Heart right ventricle (tissue), 16 donors: Measurements from ENCODE around the gene MEPE. TPM values are rescaled to one million over a fixed set of nuclear protein-coding genes. Genes with fewer than 3 reads are reported as not detected.

Experiments used
- ATAC-seq, 8 donors: fragments of 200-7000 bp; cut with Tn5 transposase; one replicate each; pipeline ENCODE4 v1.9.1; 2020; ENCODE audit warnings: mild to moderate bottlenecking in 8 of 8, moderate library complexity in 8 of 8, moderate number of reproducible peaks in 1 of 8
- DNase-seq, 2 donors: peaks; one replicate each; pipeline ENCODE4 v3.0.0-alpha.2; 2020
- H3K27ac ChIP-seq, 10 donors: fragments of 200-600 bp; sonication (generic) in 2 of 10; one replicate each; pipeline versions ENCODE4 v1.5.0 to v1.8.0; 2020 to 2022; ENCODE audit warnings: mild to moderate bottlenecking in 3 of 10
- H3K27me3 ChIP-seq, 7 donors: fragments of 200-600 bp; one replicate each; pipeline ENCODE4 v1.8.0; 2021 to 2022; ENCODE audit warnings: mild to moderate bottlenecking in 2 of 7
- H3K36me3 ChIP-seq, 9 donors: fragments of 200-600 bp; sonication (generic) in 1 of 9; one replicate each; pipeline versions ENCODE4 v1.5.0 to v1.8.0; 2020 to 2022; ENCODE audit warnings: mild to moderate bottlenecking in 2 of 9
- H3K4me1 ChIP-seq, 9 donors: fragments of 200-600 bp; sonication (generic) in 1 of 9; one replicate each; pipeline versions ENCODE4 v1.5.0 to v1.8.0; 2020 to 2022; ENCODE audit warnings: mild to moderate bottlenecking in 4 of 9
- H3K4me3 ChIP-seq, 10 donors: fragments of 200-600 bp; sonication (generic) in 2 of 10; one replicate each; pipeline versions ENCODE4 v1.5.0 to v1.8.0; 2020 to 2022; ENCODE audit warnings: mild to moderate bottlenecking in 7 of 10, moderate library complexity in 2 of 10
- H3K9me3 ChIP-seq, 11 donors: fragments of 200-600 bp in 10 of 11; sonication (generic) in 2 of 11; one replicate each; pipeline versions ENCODE4 v1.5.0 to v1.8.0; 2013 to 2022; ENCODE audit warnings: mild to moderate bottlenecking in 2 of 11, control low read depth in 1 of 11, moderate library complexity in 1 of 11
- CTCF ChIP-seq, 9 donors: fragments of 200-600 bp; sonication (generic) in 2 of 9; IDR thresholded peaks; one replicate each; pipeline versions ENCODE4 v1.5.0 to v1.8.0; 2021 to 2022; ENCODE audit warnings: antibody characterized with exemption in 9 of 9, mild to moderate bottlenecking in 5 of 9, moderate library complexity in 1 of 9
- WGBS, 2 donors: extraction: QIAGEN DNeasy Blood & Tissue Kit; methylation state at CpG; one replicate each; pipeline ENCODE4 v1.1.7; 2013; ENCODE audit warnings: inconsistent platforms in 1 of 2; 5-methylcytosine and 5-hydroxymethylcytosine counted together
- intact Hi-C, 10 donors: fragments of 100-400 bp; cut with DNase I; formaldehyde crosslinking; loops; one replicate each; pipeline versions ENCODE4 v1.11.1 to v1.14.2; 2022
- polyA plus RNA-seq, 2 donors: library from polyadenylated mRNA; stranded (reverse); fragments of 200-250 nt; gene quantifications; one replicate each; pipeline ENCODE4 v1.2.3, GENCODE V29; 2013
- total RNA-seq, 10 donors: library from RNA; stranded (reverse); fragmentation: NEBNext Ultra II Directional in 3 of 10; extraction: Animal tissue kit (Norgen Biotek cat#: 25700) in 3 of 10; gene quantifications; one replicate each; pipeline versions ENCODE4 v1.2.1 to v1.2.4, GENCODE V29; 2021 to 2023
- donor health status: Arrhythmogenic right ventricular cardiomyopathy.
- donor health status: ischemic (EF 13 %, LVEDD 7.1; RV severe dilation, severe dysfunction).
- donor health status: healthy with polysubstance abuse.
- donor health status: DM: no; HTN: yes; CAD: no.
- donor health status: DM: no; HTN: no; CAD: no.
- donor health status: ischemic (EF 25% LVEDD 6.9; RV normal size, moderate dysfunction).
- donor health status: ischemic (EF 25% LVEDD 5.7; RV mildly dilated, moderate dysfunction).
- donor health status: healthy.
- donor health status: DM: yes; HTN: yes; CAD: no.
- donor health status: Ischemic cardiomyopathy.
- donor health status: ischemic (EF 35%, LVEDD 5.7; RV mildly dilated, moderate dysfunction).
- donor health status: nonischemic (EF 11% LVEDD 7.7; RV severe dilation, severe dysfunction).
- donor health status: DM: yes; HTN: yes; CAD: no.
- donor health status: PGD.
- donor health status: ischemic (EF 29% LVEDD 5.4; RV normal size, mild dysfunction).
- donor health status: nonischemic (EF 23%, LVEDD 6.1; RV moderate dilation, normal function).

The MEPE gene
- total and polyA plus RNA-seq, 12 donors: not detected

- Histone ChIP-seq H3K9me3 (peaks cover 0 to 3% (median 0%) of the 10 kb centered on the region in 11 donors), H3K4me1 (peaks cover 0 to 3% (median 0%) of the 10 kb centered on the region in 9 donors), H3K27ac (no peak overlapping the region), H3K36me3 (no peaks in the 10 kb centered on the region), H3K27me3 (no peaks in the 10 kb centered on the region), H3K4me3 (no peak overlapping the region)
- WGBS, 2 donors: 72 to 79% methylated on average over 2 of the region's 2 CpGs
- no peak for TF ChIP-seq CTCF (IDR thresholded peaks at IDR 0.05)
- no peak for ATAC-seq
- DNase-seq: no peak
- intact Hi-C loops: no loop called here
These were observed 26.8 kb upstream of the MEPE start for GRCh38 chr4:87805971-87806370.

- Histone ChIP-seq H3K27ac (no peak overlapping the region), H3K4me3 (no peak overlapping the region), H3K9me3 (peaks cover 0 to 3% (median 0%) of the 10 kb centered on the region in 11 donors), H3K36me3 (no peaks in the 10 kb centered on the region), H3K27me3 (no peaks in the 10 kb centered on the region), H3K4me1 (peaks cover 0 to 3% (median 0%) of the 10 kb centered on the region in 9 donors)
- TF ChIP-seq CTCF (IDR thresholded peaks at IDR 0.05): no peak
- DNase-seq (no peak), ATAC-seq (no peak)
- intact Hi-C loops: no loop called here
- 93 to 95% methylated on average over 3 of the region's 3 CpGs for WGBS, 2 donors
These were observed 26.2 kb upstream of the MEPE start for GRCh38 chr4:87806520-87806919.

- Histone ChIP-seq H3K9me3 (peaks cover 0 to 3% (median 0%) of the 10 kb centered on the region in 11 donors), H3K27me3 (no peaks in the 10 kb centered on the region), H3K4me1 (peaks cover 0 to 3% (median 0%) of the 10 kb centered on the region in 9 donors), H3K36me3 (no peaks in the 10 kb centered on the region), H3K4me3 (no peak overlapping the region), H3K27ac (no peak overlapping the region)
- DNase-seq: no peak
- peak in 1 of 8 donors; percentile 58 for ATAC-seq
- WGBS, 2 donors: 73 to 78% methylated on average over 3 of the region's 3 CpGs
- TF ChIP-seq CTCF (IDR thresholded peaks at IDR 0.05): no peak
- intact Hi-C loops: no loop called here
These were observed 25.4 kb upstream of the MEPE start for GRCh38 chr4:87807402-87807801.

- TF ChIP-seq CTCF (IDR thresholded peaks at IDR 0.05): no peak
- intact Hi-C loops: no loop called here
- no peak for ATAC-seq
These were observed 20.8 kb upstream of the MEPE start for GRCh38 chr4:87811977-87812376.

More at GRCh38 chr4:87811977-87812376, 20.8 kb upstream of the MEPE start:
- no peak overlapping the region for H3K27ac ChIP-seq
- no peak for DNase-seq
- H3K4me3 ChIP-seq: no peak overlapping the region
- no peaks in the 10 kb centered on the region for H3K27me3 ChIP-seq
- 94 to 96% methylated on average over 2 of the region's 2 CpGs for WGBS, 2 donors
- H3K36me3 ChIP-seq: no peaks in the 10 kb centered on the region
- no peaks in the 10 kb centered on the region for H3K4me1 ChIP-seq
- peaks cover 0 to 9% (median 0%) of the 10 kb centered on the region in 11 donors for H3K9me3 ChIP-seq
